Measurements from ENCODE around the gene CRKL.

CRKL gene

DNA sequence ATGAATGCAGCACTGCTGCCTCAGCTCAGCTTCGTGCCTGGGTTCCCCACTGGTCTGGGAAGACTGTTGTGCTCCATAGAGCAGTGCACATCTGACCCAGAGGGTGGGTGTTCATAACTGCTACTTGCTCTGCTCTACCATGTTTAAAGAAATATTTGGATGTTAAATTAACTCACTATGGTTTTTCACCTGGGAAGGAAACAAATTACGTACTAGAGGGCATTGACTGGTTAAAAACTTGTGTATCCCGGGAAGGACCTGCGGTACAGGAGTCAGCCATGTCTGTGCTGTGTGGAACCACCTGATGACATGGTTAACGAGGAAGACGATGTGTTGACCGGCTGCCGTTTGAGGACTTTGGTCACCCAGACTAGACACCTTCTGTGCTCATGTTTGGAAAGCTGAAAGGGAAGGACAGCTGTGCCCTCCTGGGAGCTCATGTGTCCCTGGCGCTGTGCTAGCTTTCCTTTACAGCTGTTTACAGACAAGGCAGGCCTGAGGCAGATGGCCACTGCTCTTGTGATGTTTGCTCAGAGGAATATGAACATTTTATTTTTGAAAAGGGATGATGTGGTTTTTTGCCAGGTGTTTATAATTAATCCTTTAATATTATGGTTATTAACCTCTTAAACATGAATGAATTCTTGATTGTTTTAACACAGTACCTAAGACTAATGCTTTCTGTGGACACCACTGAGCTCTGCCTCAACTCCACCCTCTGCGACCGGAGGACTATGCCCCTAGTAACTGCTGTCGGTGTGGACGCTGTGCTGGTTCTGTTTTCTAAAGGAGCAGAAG is 35.5 kb downstream of the CRKL start:
- DNase-seq = no peak

GRCh38 chr22:20953342-20953608 is 36.1 kb downstream of the CRKL start:
- DNase-seq = no peak

DNA sequence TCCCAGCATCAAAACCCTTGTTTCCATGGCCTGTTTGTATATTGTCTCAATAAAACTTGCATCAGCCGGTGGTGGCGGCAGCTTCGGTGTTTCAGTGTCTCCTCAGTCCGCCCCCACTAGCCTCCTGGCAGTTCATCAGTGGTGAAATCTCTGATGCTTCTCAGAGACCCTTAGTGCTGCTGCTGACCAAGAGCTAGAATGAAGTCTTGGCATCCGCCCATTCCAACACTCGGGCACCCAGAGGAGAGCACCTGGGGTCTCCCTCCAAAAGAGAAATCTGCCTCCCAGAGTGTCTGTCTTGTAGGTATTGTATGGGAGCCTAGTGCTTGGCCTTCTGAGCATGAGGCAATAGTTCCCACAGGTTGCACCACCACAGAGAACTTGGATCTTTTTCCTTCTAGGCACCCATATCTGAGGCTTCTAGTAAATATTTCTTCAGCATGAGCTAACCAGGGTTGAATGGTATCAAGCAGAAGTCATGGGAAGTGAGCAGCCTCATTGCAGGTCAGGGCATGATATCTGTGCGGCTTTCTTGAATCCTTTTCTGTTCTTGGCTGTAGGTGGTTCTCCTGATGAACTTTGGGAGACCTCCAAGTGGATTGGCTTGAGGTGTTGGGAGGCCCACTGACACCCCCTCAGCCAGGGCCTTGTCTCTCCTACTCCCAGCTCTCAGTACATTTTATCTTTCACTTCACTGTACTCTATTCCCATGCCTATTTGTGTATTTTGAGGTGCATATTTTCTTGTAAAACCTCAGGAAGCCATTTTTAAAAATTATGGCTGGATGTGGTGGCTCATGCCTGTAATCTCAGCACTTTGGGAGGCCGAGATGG is 36.7 kb downstream of the CRKL start:
- no peak for DNase-seq

DNA sequence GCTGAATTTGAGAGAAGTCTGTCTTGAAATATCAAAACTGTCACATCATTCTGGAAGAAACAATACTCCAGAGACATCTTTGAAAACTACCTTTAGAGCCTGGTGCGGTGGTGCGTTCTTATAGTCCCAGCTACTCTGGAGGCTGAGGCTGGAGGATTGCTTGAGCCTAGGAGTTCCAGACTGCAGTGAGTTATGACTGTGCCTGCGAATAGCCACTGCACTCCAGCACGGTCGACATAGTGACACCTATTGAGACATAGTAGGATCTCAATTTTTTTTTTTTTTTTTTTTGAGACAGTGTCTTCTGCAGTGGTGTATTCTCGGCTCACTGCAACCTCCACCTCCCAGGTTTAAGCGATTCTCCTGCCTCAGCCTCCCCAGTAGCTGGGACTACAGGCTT is 38.3 kb downstream of the CRKL start:
- DNase-seq = no peak

- no peak for DNase-seq
Measured at GRCh38 chr22:20956258-20957101, 39.3 kb downstream of the CRKL start.

GRCh38 chr22:20957102-20957682 is 40.0 kb downstream of the CRKL start:
- DNase-seq = no peak

DNA sequence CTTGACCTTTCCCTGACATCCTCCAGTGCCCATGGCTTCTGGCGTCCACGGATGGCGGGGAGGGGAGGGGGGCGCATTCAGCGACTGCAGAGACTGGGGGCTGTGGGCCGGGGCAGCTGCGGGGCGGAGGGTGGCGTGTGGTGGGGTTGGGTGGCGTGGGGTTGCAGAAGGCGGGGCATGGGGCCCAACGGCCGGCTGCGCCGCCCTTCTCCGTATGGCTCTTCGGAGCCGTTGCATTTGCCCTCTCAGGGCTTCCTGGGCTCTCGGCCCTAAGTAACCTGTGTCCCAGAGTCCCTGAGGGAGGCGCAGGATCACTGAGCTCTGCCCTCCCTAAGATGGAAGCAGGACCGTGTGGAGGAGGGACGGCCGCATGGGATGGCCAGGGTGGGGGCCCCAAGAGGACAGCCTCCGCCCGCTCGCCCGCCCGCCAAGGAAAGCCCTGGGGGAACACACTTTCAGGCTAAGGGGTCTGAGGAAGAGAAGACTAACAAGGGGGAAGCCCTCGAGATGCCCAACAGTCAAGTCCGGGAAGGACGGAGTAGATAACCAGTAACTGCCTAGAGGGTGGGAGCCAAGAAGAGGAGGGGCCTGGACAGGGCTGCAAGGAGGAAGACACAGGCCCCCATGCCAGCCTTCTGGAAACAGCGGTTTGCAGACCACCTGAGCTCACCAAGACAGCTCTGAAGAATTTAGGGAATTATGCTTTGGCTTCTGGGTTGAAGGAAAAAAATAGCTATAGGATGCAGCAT is 40.6 kb downstream of the CRKL start:
- DNase-seq = no peak

DNA sequence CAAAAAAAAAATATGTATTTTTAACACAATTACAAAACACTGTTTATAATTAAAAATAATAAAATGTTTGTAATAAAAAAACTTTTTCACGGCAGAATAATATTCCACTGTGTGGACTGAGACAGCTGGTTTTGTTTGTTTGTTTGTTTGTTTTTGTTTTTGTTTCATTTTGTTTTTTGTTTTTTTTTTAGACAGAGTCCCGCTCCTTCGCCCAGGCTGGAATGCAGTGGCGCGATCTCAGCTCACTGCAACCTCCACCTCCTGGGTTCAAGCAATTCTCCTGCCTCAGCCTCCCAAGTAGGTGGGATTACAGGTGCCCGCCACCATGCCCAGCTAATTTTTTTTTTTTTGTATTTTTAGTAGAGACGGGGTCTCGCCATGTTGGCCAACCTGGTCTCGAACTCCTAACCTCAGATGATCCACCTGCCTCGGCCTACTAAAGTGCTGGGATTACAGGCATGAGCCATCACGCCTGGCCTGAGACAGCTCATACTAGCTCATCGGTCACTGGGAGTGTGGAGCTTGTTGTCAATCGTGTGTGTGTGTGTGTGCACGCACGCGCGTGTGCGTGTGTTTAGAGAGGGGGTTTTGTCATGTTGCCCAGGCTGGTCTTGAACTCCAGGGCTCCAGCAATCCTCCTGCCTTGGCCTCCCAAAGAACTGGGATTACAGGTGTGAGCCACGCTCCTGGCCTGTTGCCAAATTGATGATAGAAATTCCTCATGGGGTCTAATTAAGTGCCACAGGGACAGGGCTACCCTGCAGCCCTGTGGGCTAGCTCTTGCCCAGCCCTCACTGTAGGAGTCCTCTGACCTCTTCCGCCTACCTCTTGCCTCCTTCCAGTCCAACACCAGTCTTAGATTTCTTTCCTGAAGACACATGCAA is 42.6 kb downstream of the CRKL start:
- DNase-seq = no peak

DNA sequence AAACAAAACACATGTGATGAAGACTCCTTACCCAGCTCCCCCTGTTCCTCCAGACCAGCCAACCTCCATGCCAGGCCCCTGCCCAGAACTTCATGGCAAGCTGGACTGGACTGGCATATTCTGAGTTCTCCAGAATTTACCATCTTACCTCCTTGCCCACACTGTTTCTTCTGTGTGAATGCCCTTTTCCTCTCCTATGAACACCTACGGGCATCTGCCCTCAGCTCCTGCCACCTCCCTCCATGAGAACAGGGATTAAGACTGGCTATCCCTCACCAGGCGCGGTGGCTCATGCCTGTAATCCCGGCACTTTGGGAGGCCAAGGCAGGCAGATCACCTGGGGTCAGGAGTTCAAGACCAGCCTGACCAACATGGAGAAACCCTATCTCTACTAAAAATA is 43.4 kb downstream of the CRKL start:
- DNase-seq = no peak

DNA sequence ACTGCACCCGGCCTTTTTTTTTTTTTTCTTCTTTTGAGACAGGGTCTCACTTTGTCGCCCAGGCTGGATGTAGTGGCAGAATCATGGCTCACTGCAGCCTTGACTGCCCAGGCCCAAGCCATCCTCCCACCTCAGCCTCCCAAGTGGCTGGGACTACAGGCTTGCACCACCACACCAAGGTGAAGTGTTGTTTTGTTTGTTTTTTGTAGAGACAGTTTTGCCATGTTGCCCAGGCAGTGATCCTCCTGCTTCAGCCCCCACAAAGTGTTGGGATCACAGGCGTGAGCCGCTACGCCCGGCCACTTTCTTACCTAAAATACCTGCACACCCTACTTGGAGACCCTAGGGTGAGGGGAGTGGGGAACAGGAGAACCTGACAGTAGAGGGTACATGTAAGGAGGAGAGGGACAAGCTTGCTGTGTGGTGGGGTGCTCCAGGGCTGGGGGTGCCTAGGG is 45.3 kb downstream of the CRKL start:
- no peak for DNase-seq

DNA sequence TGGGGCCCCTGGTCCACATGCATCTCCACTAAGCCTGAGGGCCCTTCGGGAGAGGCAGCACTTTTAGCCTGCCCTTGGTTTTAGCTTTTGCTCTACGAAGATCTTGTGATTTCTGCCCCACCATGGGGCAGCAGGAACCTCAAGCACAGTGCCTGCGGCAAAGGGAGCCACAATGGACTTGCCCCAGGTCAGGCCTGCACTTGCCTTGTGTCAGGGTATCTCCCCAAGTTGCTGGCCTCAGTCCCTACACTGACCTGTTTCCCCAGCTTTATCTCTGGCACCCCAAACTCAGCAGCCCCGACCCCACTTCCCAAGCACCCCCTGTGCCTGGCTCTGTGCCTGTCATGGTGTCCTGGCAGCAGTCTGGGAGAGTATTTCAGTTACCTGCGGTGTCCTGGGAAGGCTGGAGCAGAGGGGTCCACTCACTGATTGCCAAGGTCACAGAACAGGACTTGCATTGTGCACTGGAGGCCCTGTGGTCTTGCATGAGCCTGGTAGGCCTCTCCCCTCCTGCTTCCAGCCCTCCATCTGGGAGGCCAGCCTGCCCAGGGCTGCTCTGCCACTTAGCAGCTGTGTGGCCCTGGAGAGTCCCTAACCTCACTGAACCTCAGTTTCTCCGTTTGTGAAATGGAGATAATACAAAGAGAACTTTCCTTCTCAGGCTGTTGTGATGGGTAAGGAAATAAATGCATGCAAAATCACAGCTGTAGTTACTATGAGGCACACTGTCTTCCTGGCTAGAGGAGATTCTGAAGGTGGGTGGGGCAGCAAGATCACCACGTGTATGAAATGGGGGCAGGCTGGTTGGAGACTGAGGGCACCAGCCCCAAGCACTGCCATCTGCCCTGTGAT is 46.2 kb downstream of the CRKL start:
- DNase-seq = no peak

DNA sequence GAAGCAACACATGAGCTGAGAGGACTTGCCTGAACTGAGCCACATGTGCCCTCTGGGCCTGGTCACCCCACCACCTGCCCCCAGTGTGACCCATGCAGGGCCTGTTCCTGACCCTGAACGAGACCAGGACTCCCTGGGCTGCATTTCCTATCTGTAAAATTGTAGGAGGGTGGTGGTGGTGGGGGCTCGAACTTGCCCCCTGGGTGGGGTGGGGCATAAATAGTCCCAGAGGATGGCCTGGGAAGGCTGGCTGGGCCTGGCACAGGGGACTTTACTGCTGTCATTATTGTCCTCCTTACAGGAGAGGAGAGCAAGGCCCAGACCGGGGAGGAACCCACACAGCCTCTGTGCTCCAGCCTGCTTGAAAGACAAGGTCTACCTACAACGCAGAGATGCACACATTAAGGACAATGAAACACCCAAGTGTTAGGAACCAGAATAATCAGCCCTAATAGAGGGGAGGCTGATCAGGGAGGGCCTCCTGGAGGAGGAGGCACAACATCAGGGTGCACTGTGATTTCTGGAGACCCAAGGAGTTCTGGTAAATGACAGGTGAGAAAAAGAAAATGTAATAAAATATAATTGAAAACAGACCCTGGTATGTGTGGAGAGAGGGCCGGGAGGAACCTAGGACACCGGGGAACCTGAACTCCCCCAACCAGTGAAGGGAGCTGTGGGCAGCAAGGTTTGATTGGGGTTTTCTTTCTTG is 47.0 kb downstream of the CRKL start:
- DNase-seq = no peak

DNA sequence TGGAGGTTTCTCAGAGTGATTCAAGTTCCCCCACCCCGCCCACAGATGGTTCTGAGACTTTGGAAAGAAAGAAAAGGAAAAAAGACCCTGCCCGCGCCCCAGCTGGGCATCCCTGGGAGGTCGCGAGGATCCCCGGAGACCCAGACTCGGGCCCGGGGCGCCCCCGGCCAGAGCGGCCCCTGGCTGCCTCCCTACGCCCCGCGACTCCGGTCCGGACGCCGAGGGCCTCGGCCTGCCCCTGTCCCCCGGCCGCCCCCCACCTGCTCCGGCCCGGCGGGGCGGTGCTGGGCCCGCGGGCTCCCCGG is 47.5 kb downstream of the CRKL start:
- no peak for DNase-seq

DNA sequence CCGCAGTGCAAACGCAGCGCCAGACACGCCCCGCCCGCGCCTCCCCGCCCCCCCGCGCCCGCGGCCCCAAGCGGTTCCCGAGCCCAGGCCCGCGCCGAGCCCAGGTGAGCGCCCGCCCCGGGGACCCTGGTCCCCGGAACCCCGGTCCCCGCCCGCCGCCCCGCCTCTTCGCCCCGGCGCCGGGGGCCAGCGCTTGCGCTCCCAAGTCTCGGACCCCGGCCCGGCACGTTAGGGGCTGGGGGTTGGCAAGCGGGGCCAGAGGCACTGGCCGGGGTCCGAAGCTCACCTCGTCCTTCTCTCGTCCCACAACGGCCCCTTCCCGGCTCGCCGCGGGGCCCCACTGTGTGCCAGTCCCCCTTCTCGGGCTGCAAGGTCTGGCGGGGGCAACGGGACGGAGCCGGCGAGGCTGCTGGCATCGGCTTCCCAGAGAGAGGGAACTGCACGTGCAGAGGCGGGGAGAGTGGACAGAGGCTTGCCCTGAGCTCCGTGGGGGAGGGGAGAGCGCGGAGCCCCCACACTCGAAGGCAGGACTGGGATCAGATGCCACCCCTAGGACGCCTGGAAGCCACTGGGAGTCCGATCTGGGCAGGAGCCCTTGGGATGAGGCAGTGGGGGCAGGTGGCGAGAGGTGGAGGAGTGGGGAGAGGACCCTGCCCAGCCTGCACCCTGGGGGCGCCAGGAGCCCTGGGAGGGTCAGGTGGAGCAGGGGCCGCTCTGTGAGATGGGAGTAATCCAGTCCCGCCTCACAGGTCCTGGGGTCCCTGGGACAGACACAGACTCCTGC is 48.1 kb downstream of the CRKL start:
- DNase-seq = no peak

DNA sequence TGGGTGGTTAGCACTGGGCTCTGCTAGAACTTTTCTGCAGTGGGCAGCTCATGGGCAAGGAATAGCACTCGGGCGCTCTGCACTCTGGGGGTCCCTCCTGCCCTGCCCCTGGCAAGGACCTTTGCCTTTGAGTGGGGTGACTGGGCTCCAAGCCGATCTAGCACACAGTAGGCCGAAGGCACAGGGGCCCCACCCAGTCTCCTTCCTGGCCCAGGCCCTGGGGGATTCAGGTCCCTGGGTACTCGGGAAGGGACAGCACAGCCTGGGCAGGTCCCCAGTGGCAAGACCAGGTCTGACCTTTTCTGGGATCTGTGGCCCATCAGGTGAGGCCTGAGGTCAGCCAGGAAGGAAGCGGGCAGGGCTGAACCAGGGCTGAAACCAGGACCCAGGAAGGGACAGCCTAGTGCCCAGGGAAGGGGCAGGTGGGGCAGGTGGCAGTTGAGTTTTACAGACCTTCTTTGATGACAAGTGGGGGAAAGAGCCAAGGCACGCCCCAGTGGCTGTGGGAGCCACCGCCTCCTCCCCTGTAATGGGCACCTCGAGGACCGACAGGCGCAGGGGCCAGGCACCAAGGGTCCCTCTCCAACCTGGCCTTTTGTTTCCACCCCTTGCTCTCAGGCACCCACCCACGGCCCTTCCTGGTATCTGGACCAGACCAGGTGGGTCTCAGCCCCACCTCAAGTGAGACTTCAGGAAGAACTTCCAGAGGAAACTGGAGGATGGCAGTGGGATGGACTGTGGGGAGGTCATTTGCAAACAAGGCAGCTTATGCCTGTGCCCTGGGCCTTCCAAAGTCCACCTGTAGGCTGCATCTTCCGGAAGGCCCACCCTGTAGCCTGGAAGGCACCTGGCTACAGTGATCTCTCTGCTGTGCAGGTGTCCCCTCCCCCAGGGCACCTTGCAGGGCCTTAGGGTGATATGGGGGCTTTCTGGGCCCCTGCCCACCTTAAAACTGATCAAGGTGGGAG is 49.0 kb downstream of the CRKL start:
- DNase-seq = no peak

- no peak for DNase-seq
Measured at GRCh38 chr22:20966883-20967696, 49.9 kb downstream of the CRKL start, which contains the start of gene AIFM3. TSS of gene AIFM3 (plus strand) at chr22:20967255. CDS start at chr22:20967945, 690 bp downstream.

Measured in NCI-H446 (cell line).